GM18909 (cell line): ENCODE results near the gene JPT2.

Source experiments
- ATAC-seq: cut with Tn5 transposase; IDR thresholded peaks from one replicate; pipeline ENCODE4 v1.9.1; 2021; ENCODE audit warnings: mild to moderate bottlenecking; ENCODE audit not compliant: unreplicated experiment, poor library complexity

Gene JPT2

DNA sequence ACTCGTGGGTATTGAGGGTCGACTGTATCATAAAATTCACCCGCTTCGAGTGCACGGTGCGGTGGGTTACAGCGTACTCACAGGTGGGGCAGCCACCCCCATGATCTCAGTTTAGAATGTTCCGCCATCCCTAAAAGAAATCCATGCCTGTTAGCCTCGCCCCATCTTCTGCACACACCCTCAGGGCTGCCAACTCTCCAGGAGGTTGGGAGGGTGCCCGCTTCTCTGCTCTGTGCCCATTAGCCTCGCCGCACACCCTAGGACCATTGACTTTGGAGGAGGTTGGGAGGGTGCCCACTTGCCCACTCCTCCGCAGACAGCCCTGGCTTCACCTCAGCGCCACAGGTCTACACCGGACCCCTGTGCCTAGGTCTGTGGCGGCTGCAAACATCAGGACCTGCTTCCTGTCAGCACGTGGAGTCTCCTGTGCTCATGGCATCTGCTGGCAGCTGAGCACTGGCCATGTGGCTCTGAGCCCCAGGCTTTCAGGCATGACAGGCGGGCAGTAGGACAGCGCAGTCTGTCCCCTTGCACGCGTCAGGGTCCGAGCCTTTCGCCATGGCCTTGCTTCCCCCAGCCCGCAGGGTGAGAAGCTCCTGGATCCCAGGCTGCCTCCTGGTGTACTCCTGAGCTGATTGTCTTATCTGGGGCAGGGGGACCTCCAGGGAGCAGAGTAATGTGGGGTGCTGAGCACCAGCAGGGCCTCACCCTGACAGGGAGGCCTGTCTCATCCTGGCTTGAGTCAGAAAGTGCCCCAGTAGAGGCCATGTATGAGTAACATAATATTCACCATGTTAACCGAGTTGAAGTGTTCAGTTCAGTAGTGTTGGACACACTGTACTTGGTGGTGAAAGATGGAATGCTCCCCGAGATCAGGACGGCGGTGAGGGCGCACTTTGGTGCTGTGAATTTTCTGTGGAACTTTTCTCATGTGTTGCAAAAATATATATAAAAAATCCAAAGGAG is 71.4 kb downstream of the JPT2 start:
- ATAC-seq, result no peak
